A549 (cell line): ENCODE results near the gene SH2B2. TPM values are rescaled to one million over a fixed set of nuclear protein-coding genes. Genes with fewer than 3 reads are reported as not detected.

ENCODE experiments used
- ATAC-seq, 2 experiments: fragments of 200-7000 bp in 1 of 2; fragments of >200 bp in 1 of 2; cut with Nextera tagmentation in 1 of 2; cut with Tn5 transposase in 1 of 2; 3 replicates each; pipeline versions ENCODE4 v1.8.0 to v1.9.1; 2018 to 2020; ENCODE audit warnings: mild to moderate bottlenecking in 1 of 2, moderate library complexity in 1 of 2
- CTCF ChIA-PET: fragments of 300-600 bp; sonication (Branson Sonifier 250); formaldehyde crosslinking; extraction: SDS; loops from one replicate; lab custom pipeline; 2021; ENCODE audit warnings: antibody characterized with exemption, inconsistent platforms; lab: Yijun Ruan, JAX
- POLR2A ChIA-PET: fragments of 350-600 bp; formaldehyde crosslinking; extraction: SDS; loops from one replicate; lab custom pipeline; 2021; ENCODE audit warnings: antibody characterized with exemption, inconsistent platforms; lab: Yijun Ruan, JAX
- DNase-seq, 2 experiments: peaks; one replicate each; pipeline versions ENCODE4 v3.0.0 to v3.0.0-alpha.2; 2011 to 2016; ENCODE audit warnings: low read depth in 1 of 2, low spot score in 1 of 2
- FAIRE-seq: peaks from 2 replicates; lab custom pipeline; 2011; peaks lifted over from hg19 to GRCh38; lab: Jason Lieb, UNC
- H3K27ac ChIP-seq, 2 experiments: fragments of >200 bp; sonication (Bioruptor Twin); formaldehyde crosslinking; 3 replicates each; pipeline ENCODE4 v1.5.1; 2016 to 2017
- H3K4me1 ChIP-seq: fragments of >200 bp; sonication (Bioruptor Twin); formaldehyde crosslinking; 3 replicates; pipeline ENCODE4 v1.6.1; 2016
- H3K4me2 ChIP-seq: fragments of >200 bp; sonication (Bioruptor Twin); formaldehyde crosslinking; 3 replicates; pipeline ENCODE4 v1.6.1; 2016
- H3K4me3 ChIP-seq: fragments of >200 bp; sonication (Bioruptor Twin); formaldehyde crosslinking; 3 replicates; pipeline ENCODE4 v1.5.1; 2016
- H3K9me3 ChIP-seq: fragments of >200 bp; sonication (Bioruptor Twin); formaldehyde crosslinking; 3 replicates; pipeline ENCODE4 v1.6.1; 2016
- ATOH8 ChIP-seq: fragments of 250-450 bp; sonication (Bioruptor Pico); IDR thresholded peaks from 2 replicates; pipeline ENCODE4 v1.5.0; 2020; ENCODE audit warnings: low read depth, mild to moderate bottlenecking, moderate library complexity
- BHLHE40 ChIP-seq: IDR thresholded peaks from 2 replicates; pipeline ENCODE4 v1.6.1; 2012; ENCODE audit warnings: low read depth, low read length, inconsistent platforms
- CEBPB ChIP-seq, 2 experiments: fragments of >200 bp in 1 of 2; sonication (Bioruptor Twin) in 1 of 2; formaldehyde crosslinking in 1 of 2; IDR thresholded peaks; 2 replicates each; pipeline ENCODE4 v1.6.1; 2012 to 2016
- CHD4 ChIP-seq: fragments of 200-600 bp; sonication (generic); IDR thresholded peaks from 2 replicates; pipeline ENCODE4 v1.6.1; 2016; ENCODE audit warnings: antibody characterized with exemption, mild to moderate bottlenecking, borderline replicate concordance
- EHF ChIP-seq: fragments of 250-450 bp; sonication (Bioruptor Pico); IDR thresholded peaks from 2 replicates; pipeline ENCODE4 v1.5.0; 2020; ENCODE audit warnings: mild to moderate bottlenecking
- EHMT2 ChIP-seq: fragments of 200-600 bp; sonication (generic); IDR thresholded peaks from 2 replicates; pipeline ENCODE4 v1.6.1; 2016; ENCODE audit warnings: antibody characterized with exemption, low read depth, mild to moderate bottlenecking, moderate library complexity
- EP300 ChIP-seq, 2 experiments: fragments of >200 bp; sonication (Bioruptor Twin); formaldehyde crosslinking; IDR thresholded peaks; 2 replicates in 1 of 2; 3 replicates in 1 of 2; pipeline ENCODE4 v1.6.1; 2016 to 2017
- ESRRA ChIP-seq: fragments of 150-350 bp; IDR thresholded peaks from 2 replicates; pipeline ENCODE4 v1.6.1; 2014; ENCODE audit warnings: mild to moderate bottlenecking, low read length, borderline replicate concordance
- FOSB ChIP-seq: fragments of 250-450 bp; sonication (Bioruptor Pico); IDR thresholded peaks from 2 replicates; pipeline ENCODE4 v1.5.0; 2020; ENCODE audit warnings: mild to moderate bottlenecking, moderate library complexity
- FOSL2 ChIP-seq, 2 experiments: fragments of 450-650 bp in 1 of 2; fragments of >200 bp in 1 of 2; sonication (Bioruptor Twin) in 1 of 2; formaldehyde crosslinking; IDR thresholded peaks; 2 replicates each; pipeline versions ENCODE4 v1.5.0 to v1.6.1; 2016 to 2020; ENCODE audit warnings: mild to moderate bottlenecking in 1 of 2, moderate library complexity in 1 of 2
- HEYL ChIP-seq: fragments of 250-450 bp; sonication (Bioruptor Pico); IDR thresholded peaks from 2 replicates; pipeline ENCODE4 v1.8.0; 2021; ENCODE audit warnings: mild to moderate bottlenecking, moderate library complexity
- HOXB13 ChIP-seq: fragments of 250-450 bp; sonication (Bioruptor Pico); IDR thresholded peaks from 2 replicates; pipeline ENCODE4 v1.5.0; 2020; ENCODE audit warnings: low read depth, mild to moderate bottlenecking, moderate library complexity
- JUNB ChIP-seq: fragments of >200 bp; sonication (Bioruptor Twin); formaldehyde crosslinking; IDR thresholded peaks from 2 replicates; pipeline ENCODE4 v1.6.1; 2016
- MAZ ChIP-seq: fragments of 150-350 bp; IDR thresholded peaks from 2 replicates; pipeline ENCODE4 v1.6.1; 2014; ENCODE audit warnings: antibody characterized with exemption, low read depth, low read length, borderline replicate concordance
- NFE2L2 ChIP-seq: fragments of 150-350 bp; conservative IDR thresholded peaks from 2 replicates; pipeline ENCODE4 v1.6.1; 2014; ENCODE audit warnings: low read length
- NPAS2 ChIP-seq: fragments of 250-450 bp; sonication (Bioruptor Pico); IDR thresholded peaks from 2 replicates; pipeline ENCODE4 v1.8.0; 2022; ENCODE audit warnings: mild to moderate bottlenecking, moderate library complexity, borderline replicate concordance
- PHF8 ChIP-seq: fragments of 200-600 bp; sonication (generic); IDR thresholded peaks from 2 replicates; pipeline ENCODE4 v1.6.1; 2016; ENCODE audit warnings: low read depth, mild to moderate bottlenecking, antibody characterized with exemption, moderate library complexity, borderline replicate concordance
- POLR2A ChIP-seq: IDR thresholded peaks from 2 replicates; pipeline ENCODE4 v1.6.1; 2012; ENCODE audit warnings: mild to moderate bottlenecking, low read length
- RCOR1 ChIP-seq: fragments of 150-350 bp; IDR thresholded peaks from 2 replicates; pipeline ENCODE4 v1.6.1; 2014; ENCODE audit warnings: antibody characterized with exemption, low read length, low read depth
- REST ChIP-seq: fragments of 200-600 bp; sonication (generic); IDR thresholded peaks from 2 replicates; pipeline ENCODE4 v1.6.1; 2016; ENCODE audit warnings: antibody characterized with exemption, mild to moderate bottlenecking, moderate library complexity
- USF2 ChIP-seq: fragments of 450-650 bp; IDR thresholded peaks from 2 replicates; pipeline ENCODE4 v1.6.1; 2014; ENCODE audit warnings: antibody characterized with exemption
- WGBS: methylation state at CpG from one replicate; pipeline ENCODE4 v1.1.6; 2017; ENCODE audit errors: missing lambda C conversion rate; 5-methylcytosine and 5-hydroxymethylcytosine counted together
- polyA plus RNA-seq, 4 experiments: library from polyadenylated mRNA; depleted of rRNA in 3 of 4; stranded (reverse); fragments of >200 nt; fragmentation: RNase III in 1 of 4; extraction: RNeasy Plus Mini Kit Qiagen cat#74134 plus additional on column Dnase treatment in 1 of 4; gene quantifications; 2 replicates in 3 of 4; 3 replicates in 1 of 4; pipeline ENCODE4 v1.2.3, GENCODE V29; 2011 to 2017

SH2B2 gene
- polyA plus RNA-seq, 2 of the 4 experiments (the other 2 are of a cell fraction): 1.1 to 2.3 TPM

- CTCF ChIA-PET: interaction anchor here (0.7 to 6.8 kb wide), 2 partner anchors 14 to 716 kb away, joined by 3 to 43 read pairs; no protein-coding TSS in a partner anchor
- no peak overlapping the region for H3K4me3 ChIP-seq
- WGBS: 84% methylated on average over 12 of the region's 12 CpGs
- ATAC-seq (no peak), DNase-seq (no peak), FAIRE-seq (no peak)
- H3K4me2 ChIP-seq: no peak overlapping the region
- TF ChIP-seq NFE2L2 (no peak), CEBPB (IDR thresholded peaks at IDR 0.05) (no peak), USF2 (no peak), HEYL (no peak), ATOH8 (CRISPR knock-in tag) (no peak), EP300 (IDR thresholded peaks at IDR 0.05) (no peak), JUNB (no peak), EHMT2 (no peak), POLR2A (no peak), FOSL2 (IDR thresholded peaks at IDR 0.05) (no peak), FOSL2 (CRISPR knock-in tag; IDR thresholded peaks at IDR 0.05) (no peak), REST (no peak), BHLHE40 (no peak), FOSB (CRISPR knock-in tag) (no peak)
- POLR2A ChIA-PET: no interaction called here
- no peaks in the 10 kb centered on the region for H3K9me3 ChIP-seq
- no peak overlapping the region for H3K27ac ChIP-seq
- no peaks in the 10 kb centered on the region for H3K4me1 ChIP-seq
Observed at GRCh38 chr7:102258749-102259107, 27.9 kb upstream of the SH2B2 start.

- Histone ChIP-seq H3K27ac (no peak overlapping the region), H3K4me3 (no peak overlapping the region), H3K4me1 (no peaks in the 10 kb centered on the region), H3K4me2 (no peak overlapping the region), H3K9me3 (no peaks in the 10 kb centered on the region)
- FAIRE-seq (no peak), ATAC-seq (peak; percentile 44 to 45; a peak in 3 of 6 replicates), DNase-seq (no peak)
- POLR2A ChIA-PET: no interaction called here
- CTCF ChIA-PET: interaction anchor here (0.7 to 6.8 kb wide), 3 partner anchors 12 to 717 kb away, joined by 3 to 43 read pairs (median 4); no protein-coding TSS in a partner anchor
- WGBS: 81% methylated on average over 7 of the region's 9 CpGs
- no peak for TF ChIP-seq RCOR1
- no peak for TF ChIP-seq EHF
- TF ChIP-seq MAZ: no peak
- TF ChIP-seq FOSB (CRISPR knock-in tag): no peak
- no peak for TF ChIP-seq REST
- no peak for TF ChIP-seq NPAS2
- TF ChIP-seq PHF8: no peak
- TF ChIP-seq CHD4: no peak
- TF ChIP-seq EP300 (IDR thresholded peaks at IDR 0.05): no peak
- no peak for TF ChIP-seq ESRRA
- no peak for TF ChIP-seq NFE2L2
- TF ChIP-seq HOXB13 (CRISPR knock-in tag): no peak
Observed at GRCh38 chr7:102260856-102261255, 25.8 kb upstream of the SH2B2 start.
